NCI-H1092 (cell line): Measurements from ENCODE around the gene NIM1K.
"Not testable (repeated sequence)": the region's sequence is repeated elsewhere in the genome, so short reads cannot be mapped to it uniquely, and the experiment has no call there.

Experiments used
- DNase-seq: peaks from one replicate; lab custom pipeline; 2025; lab: John Stamatoyannopoulos, UW

NIM1K gene

DNA sequence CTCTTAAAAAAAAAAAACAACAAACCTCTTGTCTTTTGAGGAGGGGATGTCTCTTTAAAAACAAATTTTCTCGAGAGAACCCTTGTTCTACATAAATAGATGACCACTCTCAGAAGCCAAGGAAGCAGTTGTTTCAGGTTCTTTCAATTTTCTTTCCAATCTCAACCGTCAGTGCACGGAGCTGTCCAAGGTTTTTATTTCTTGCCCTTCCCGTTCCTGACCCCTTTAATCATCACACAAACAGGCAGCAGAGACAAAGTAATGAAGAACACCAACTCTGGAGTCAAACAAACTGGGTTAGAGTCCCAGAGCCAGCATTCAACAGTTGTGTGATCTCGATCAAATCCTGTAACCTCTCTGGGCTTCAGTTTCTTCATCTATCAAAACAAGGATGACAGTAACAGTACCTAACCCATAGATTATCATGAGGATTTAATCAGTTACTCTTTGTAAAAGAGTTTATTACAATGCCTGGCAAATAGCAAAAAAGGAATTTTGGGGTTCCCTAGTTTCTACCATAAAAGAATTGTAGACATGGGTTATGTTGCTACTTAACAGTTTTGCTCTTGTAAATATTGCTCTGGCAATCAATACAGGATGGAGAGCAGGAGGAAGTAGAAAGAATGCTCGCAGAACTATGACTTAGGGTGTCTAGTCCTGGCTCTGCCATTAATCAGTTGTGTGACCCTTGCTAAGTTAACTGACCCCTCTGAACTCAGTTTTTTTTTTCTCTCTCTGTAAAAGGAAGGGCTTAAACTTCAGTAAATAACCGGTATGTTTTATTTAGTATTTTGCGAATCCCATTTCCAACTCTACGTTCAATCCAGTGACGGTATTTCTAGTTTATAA, 1.0 kb upstream of the NIM1K start:
- no peak for DNase-seq

DNA sequence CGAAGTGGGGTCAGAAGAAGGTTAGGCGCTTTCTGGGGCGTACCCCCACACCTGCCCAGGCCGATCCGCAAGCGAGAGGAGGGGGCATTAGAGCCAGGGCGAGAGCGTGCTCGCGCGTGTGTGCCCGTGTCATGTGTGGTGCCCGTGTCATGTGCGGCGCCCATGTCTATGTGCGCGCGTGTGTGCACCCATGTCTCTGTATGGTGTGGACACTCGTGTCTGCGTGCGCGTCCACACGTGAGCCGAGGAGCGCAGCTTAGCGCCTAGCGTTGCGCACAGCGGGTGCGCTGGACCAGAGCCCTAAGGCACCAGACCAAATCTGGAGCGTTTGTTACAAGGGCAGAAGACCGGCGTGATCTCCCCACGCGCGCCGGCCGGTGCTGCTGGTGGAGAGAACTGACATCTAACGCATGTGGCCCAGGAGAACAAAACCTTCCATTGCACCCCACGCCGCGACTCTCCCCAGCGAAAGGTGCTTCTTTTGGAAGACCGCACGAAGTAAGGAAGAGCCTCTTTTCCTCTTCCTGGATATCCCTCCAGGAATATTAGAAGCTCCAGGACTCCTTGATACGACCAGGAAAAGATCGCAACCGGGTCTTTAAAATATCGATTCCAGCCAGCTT, 644 bp downstream of the NIM1K start:
- DNase-seq: no peak

DNA sequence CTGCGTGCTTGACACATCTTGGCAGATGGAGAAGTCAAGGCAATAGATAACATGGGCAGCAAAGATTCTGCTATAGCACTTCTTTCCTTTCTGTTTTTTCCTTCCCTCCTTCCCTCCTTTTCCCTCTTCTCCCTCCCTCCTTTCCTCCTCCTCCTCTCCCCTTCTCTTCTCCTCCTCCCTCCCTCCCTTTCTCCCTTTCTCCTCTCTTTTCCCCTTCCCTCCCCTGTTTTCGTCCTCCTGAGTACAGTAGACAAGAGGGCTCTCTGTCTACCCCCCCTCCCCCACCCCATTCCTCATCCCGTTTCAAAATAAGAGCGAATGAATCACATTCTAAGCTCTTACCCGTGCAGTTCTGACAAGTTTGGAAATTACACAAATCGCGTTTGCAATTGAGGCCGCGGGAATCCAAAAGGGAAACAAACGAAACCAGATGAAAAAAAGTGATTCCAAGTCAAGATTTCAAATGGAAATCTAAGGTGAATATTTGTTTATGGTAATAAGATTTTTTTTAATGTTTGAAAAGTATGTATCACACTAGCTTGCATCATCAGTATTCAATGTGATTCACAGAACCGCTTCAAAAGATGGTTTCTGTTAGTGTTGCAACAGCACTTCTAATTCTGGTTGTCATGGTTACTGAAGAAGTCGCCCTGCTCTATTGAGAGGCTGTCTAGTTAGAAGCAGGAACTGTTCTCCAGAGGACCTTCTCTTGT, 1.3 kb downstream of the NIM1K start:
- DNase-seq: no peak

DNA sequence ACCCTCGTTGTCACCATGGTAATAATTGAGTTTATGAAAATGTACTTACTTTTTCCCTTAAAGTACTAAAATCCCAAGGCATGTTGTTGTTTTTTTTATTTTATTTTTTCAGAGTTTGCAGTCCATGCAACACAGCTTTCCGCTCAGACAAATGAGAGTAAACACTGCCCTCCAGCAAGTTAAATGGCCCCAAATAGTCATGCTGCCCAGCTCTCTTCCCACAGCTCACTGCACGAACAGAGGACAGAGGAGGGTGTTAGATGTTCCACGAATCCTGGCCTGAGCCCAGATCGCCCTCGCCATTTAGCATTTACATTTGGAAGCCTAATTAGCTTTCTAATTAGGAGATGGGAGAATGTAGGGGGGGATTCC, 1.9 kb downstream of the NIM1K start:
- no peak for DNase-seq

DNA sequence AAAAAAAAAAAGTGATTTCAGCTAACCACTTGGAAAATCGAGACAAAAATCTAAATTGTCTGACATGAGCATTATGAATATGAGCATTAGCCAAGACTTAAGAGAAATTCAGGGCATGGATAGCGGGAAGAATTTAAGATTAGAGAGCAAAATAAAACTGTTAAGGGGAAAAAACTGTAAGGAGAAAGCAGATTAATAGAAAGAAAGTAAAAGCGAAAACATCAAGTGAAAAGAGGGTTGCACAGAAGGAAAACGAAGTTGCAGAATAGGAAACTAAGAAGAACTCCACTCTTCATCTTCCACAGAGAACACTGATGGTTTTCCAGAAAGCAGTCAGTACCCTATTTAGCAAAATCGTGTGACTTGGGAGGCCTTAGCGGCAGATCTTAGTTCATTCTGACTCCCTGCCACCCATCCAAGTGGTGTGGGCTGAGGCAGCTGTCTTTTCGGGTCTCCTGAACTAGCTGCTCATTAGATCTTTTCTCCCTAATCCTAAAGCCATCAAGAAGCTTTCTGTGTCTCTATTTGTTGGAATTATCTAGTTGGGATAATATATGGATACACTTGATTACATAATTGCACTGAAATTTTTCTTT, 3.7 kb downstream of the NIM1K start:
- no peak for DNase-seq

DNA sequence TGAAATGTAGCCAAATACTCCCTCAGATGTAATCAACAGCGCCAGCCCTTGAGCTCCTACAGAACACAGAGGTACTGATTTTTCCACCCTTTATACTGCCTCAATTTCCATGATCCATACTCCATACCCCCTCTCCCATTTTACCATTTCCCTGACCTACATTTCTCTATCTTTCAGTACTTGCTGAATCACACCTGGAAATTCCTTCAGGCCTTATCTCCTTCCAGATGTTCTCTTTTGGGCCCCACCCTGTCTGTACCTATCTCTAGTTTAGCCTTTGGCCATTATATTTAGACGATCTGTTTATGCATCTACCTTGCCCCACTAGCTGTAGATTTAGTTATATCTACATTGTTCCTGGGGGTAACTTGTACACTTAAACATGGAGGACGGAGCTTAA, 5.5 kb downstream of the NIM1K start:
- DNase-seq: no peak

DNA sequence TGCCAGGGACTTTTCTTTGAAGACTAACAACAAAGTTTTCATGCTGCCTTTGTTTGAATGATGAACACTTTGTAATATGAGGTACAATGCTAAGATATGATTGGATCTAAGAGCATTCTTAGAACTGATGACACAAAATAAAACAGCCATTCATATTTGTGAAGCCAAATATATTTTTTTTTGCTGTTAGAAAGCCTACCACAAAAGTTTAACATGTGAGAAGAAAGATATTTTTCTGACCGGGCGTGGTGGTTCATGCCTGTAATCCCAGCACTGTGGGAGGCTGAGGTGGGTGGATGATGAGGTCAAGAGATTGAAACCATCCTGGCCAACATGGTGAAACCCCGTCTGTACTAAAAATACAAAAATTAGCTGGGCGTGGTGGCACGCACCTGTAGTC, 9.4 kb downstream of the NIM1K start:
- DNase-seq: not testable (repeated sequence)

DNA sequence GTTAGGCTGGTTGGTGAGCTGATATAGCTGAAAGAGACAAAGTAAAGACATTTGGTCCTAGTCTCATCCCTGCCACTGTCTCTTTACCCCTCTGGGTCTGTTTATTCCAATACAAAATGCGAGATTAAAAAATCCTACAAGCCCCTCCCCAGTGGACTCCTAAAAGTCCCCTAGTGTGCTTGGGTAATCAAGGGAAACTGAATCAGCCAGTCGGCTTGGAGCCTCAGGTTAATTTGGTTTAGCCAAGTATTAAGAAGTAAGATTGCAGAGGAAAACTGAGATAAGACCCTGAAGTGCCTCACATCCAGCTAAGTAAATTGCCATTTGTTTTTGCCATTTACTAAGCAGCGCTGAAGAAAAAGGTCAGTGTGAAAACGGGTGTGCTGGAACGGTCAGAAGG, 10.4 kb downstream of the NIM1K start:
- no peak for DNase-seq

DNA sequence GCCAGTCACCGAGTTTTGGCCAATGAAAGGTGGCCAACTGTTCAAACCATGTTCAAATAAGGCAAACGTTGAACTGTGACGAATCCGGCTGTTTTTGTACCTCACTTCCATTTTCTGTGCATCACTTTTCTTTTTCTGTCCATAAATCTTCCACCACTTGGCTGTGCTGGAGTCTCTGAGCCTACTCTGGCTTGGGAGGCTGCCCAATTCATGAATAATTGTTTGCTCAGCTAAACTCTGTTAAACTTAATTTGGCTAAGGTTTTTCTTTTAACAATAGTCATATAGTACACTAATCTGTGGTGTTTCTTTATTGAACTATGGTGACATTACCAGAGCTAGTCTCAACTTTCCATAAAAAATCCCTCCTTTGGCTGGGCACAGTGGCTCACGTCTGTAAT, 11.3 kb downstream of the NIM1K start:
- DNase-seq: no peak

DNA sequence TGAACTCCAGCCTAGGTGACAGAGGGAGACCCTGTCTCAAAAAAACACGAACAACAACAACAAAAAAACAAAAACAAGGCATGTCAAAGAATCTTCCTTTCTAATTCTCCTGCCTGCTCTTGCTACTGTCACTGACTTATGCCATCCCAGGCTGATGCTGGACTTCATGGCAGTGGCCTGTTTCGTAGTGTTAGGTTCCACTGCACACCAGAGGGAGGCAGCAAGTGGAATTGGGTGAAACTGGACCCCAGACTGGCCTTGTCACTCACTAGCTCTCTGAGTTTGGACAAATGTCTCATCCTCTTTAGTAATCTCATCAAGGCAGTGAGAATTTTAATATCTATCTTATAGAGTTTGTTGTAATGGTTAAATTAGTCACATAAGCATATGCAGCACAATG, 12.9 kb downstream of the NIM1K start:
- no peak for DNase-seq

DNA sequence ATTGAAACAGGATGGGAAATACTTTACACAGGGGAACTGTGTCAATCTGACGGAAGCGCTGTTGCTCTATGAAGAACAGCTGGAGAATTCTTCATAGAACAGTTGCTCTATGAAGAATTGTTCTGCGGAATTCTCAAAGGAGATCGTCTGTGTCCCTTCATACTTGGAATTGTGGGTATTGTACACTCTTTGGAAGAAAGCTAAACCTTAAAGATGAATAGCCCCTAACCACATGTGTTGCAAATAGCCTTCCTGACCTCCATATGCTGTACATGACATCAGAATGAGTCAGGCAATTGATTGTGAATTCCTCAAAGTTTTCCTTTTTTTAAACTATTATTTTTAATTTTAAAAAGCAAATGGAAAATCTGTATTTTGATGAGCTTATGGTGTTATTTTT, 15.6 kb downstream of the NIM1K start:
- no peak for DNase-seq

DNA sequence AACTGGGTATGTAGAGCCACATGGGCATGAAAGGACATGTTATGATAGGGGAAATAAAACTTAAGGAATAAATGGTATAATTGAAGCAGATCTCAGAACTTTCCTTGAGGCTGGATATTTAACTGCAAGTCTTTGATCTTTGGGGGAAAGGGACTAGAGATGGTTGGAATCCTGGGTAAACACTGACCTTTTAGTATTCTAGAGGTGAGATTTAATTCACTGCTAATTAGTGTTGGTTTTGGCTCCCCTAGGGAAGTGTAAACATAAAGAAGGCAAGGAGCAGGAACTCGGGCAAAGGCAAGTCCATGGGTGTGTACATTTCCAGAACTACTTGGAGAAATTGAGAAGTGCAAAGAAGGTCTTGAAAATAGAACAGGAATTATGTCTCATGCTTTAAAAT, 16.6 kb downstream of the NIM1K start:
- no peak for DNase-seq

DNA sequence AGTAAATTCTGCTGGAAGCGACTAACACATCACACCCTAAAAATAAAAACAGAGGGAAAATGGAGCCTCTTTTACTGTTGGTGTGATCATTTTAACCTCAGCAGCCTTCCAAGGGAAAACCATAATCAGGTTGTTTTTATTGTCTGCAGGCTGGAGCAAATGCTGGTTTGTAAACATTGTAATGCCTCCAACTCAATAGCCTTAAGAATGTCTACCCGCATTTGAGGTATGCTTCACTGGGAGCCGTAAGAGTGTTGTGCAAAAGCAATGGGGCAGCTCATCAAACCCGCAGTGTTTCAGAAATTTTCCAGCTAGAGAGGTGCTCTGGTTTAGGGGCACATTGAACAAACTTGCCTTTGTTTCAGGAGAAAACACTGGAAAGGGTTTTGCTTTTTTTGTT, 17.0 kb downstream of the NIM1K start:
- DNase-seq: no peak

DNA sequence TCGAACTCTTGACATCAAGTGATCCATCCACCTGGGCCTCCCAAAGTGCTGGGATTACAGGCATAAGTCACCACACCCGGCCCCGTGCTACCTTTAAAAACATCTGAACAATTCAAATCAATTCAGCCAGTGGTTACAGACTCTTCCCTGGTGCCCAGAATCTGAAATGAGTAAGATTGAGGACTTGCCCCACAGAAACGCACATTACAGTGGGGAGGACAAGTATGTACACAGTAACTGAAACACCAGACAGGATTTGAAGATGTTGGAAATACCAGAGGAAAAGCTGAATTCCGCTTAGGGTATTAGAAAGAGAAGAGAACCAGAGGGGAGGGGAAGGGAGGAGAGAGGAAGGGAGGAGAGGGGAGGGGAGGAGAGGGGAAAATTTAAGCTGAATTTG, 17.8 kb downstream of the NIM1K start:
- no peak for DNase-seq

DNA sequence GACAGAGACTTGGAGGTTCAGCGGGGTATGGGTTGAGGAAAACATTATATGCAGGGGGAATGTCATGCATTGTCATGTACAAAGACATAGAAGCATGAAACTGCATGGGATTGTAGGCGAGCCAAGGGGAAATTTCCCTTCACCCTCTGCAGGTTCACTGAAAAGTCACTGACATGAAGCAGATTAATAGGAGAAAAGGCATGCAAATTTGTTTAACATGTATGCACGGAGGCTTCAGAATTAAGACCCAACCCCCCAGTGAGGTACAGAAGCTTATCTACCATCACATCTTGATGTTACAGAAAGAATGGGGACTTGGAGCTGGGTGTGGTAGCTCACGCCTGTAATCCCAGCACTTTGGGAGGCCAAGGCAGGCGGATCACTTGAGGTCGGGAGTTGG, 18.5 kb downstream of the NIM1K start:
- DNase-seq: no peak

DNA sequence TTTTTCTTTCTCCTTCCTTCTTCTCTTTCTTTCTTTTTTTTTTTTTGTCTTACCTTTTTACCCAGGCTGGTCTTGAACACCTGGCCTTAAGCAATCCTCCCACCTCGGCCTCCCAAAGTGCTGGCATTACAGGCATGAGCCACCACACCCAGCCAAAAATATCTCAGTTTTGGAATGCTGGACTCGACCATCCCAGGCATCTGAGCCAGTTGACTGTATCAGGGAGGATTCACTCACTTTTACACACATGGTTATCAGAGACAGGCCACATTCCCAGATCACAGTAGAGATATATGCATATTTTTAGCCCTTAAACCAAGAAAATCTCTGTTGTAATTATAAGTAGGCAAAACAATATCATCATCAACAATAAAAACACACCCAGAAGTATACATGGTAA, 21.9 kb downstream of the NIM1K start:
- DNase-seq: no peak

DNA sequence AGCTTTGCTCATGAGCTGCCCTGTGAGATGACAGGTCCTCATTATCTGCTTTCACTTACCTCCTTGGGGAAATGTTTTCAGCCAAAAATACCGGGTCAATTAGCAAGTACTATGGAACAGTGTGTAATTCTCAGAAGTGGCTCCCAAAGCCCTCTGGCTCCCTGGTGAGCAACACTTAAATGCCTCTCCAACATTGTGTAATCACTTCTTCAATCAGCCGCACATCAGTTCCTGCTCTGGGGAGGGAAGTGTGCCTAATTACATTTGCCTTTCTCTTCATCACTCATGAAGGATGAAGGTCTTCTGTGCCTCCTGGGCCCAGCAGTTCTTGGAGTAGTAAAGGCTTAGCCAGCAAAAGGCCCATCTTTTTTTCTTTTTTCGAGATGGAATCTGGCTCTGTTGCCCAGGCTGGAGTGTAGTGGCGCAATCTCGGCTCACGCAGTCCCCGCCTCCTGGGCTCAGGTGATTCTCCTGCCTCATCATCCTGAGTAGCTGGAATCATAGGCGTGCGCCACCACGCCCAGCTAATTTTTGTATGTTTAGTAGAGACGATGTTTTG, 23.1 kb downstream of the NIM1K start:
- no peak for DNase-seq

DNA sequence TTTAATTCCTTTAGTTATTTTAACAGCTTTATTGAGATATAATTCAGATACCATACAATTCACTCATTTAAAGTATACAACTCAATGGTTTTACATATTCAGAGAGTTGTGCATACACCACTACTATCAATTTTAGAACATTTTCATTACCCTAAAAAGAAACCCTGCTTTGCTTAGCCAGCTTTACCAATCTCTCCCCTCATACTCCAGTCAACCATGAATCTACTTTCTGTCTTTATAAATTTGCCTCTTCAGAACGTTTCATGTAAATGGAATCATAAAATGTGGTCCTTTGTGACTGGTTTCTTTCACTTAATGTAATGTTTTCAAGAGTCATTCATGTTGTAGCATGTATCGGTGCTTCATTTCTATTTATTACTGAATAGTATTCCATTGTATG, 24.9 kb downstream of the NIM1K start:
- DNase-seq: no peak

DNA sequence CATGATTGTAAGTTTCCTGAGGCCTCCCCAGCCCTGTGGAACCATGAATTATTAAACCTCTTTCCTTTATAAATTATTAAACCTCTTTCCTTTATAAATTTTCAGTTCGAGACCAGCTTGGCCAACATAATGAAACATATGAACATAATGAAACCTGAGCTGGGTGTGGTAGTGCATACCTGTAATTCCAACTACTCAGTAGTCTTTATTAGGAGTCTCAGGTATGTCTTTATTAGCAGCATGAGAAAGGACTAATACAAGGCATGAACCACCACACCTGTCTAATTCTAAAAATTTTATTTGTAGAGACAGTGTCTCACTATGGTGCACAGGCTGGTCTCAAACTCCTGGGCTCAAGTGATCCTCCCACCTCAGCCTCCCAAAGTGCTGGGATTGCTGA, 27.1 kb downstream of the NIM1K start:
- DNase-seq: no peak

DNA sequence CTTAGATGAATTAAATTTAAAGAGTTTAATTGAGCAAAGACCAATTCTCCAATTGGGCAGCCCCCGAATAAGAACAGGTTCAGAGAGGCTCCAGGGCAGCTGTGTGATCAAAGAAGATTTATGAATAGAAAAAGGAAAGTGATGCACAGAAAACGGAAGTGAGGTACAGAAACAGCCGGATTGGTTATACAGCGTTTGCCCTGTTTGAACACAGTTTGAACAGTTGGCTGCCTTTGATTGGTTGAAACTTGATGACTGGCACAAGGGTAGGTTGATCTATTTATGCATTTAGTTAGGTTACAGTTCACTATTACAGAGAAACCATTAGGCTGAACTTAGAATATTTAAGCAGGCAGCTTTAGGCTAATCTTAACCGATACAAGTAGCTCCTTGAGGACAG, 29.5 kb downstream of the NIM1K start:
- no peak for DNase-seq

DNA sequence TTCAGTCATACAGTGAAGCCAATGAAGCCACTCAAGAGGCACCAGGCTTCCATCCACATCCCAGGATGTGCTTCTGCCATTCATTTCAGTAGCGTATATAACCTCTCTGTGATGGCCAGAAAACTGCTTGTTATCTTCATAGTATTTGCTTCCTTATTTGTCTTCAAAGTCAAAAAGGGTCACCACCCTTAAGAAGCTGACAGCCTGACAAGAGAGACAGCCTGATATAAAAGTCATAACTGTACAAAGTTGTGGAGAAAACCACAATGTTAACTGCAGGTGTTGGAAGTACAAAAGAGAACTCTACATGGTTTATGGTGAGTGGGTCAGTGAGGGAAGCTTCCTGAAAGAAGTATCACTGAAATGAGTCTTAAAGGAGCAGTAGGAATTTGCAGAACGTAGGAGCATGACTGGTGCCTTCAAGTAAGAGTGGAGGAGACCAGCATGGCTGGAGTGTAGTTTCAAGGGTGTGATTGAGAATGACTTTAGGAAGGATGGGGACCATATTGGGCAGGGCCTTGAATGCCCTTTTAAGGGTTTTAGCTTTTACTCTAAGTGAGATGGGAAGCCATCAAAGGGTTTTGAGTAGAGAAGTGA, 33.7 kb downstream of the NIM1K start:
- no peak for DNase-seq

DNA sequence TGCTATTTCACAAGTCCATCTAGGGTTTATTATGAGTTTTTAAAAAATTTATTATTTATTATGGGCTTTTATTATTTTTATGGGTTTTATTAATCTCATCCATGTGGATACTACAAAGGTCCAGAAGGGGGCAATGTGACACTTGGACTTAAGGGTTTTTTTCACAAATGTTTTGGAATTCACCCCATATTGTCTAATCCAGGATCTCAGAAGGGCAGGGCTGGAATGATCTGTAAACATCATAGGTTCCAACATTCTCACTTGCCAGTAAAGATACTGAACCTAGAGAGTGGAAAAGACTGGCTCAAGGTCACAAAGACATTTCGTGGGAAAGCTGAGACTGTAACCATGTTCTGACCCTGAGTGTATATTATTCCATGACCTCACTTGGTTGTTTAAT, 35.6 kb downstream of the NIM1K start:
- no peak for DNase-seq
